ENCODE measurements around the gene TGFBI. TPM values are rescaled to one million over a fixed set of nuclear protein-coding genes. Genes with fewer than 3 reads are reported as not detected.

Gene TGFBI
- total RNA-seq, 2 donors from 2014 or later, result 158 to 173 TPM

GRCh38 chr5:136020383-136021015, 8.3 kb upstream of the TGFBI start:
- DNase-seq (ENCODE audit: low spot score), result no peak
- TF ChIP-seq CTCF (IDR thresholded peaks at IDR 0.05), result no peak
- Histone ChIP-seq H3K27ac (no peak overlapping the region), H3K9me3 (no peaks in the 10 kb centered on the region), H3K4me1 (ENCODE audit: control insufficient read depth in 1 of 2, low read depth in 2 of 2) (peaks cover 35 to 87% of the 10 kb centered on the region in 2 donors), H3K36me3 (no peaks in the 10 kb centered on the region), H3K4me3 (no peak overlapping the region), H3K27me3 (replicated peaks; ENCODE audit: insufficient read depth) (no peaks in the 10 kb centered on the region)
- ATAC-seq (ENCODE audit: insufficient number of reproducible peaks, low FRiP score, low read depth), result no peak

GRCh38 chr5:136021016-136021405, 7.8 kb upstream of the TGFBI start:
- no peaks in the 10 kb centered on the region for H3K27me3 ChIP-seq (replicated peaks; ENCODE audit: insufficient read depth)
- no peak for DNase-seq (ENCODE audit: low spot score)
- no peak overlapping the region for H3K27ac ChIP-seq
- H3K4me1 ChIP-seq (ENCODE audit: control insufficient read depth in 1 of 2, low read depth in 2 of 2), result peaks cover 37 to 87% of the 10 kb centered on the region in 2 donors
- no peaks in the 10 kb centered on the region for H3K9me3 ChIP-seq
- ATAC-seq (ENCODE audit: insufficient number of reproducible peaks, low FRiP score, low read depth), result no peak
- no peak overlapping the region for H3K4me3 ChIP-seq
- H3K36me3 ChIP-seq, result no peaks in the 10 kb centered on the region
- TF ChIP-seq CTCF (IDR thresholded peaks at IDR 0.05), result no peak

- no peaks in the 10 kb centered on the region for H3K36me3 ChIP-seq
- H3K4me1 ChIP-seq (ENCODE audit: control insufficient read depth in 1 of 2, low read depth in 2 of 2), result peaks cover 33 to 87% of the 10 kb centered on the region in 2 donors
- ATAC-seq (ENCODE audit: insufficient number of reproducible peaks, low FRiP score, low read depth) (no peak), DNase-seq (ENCODE audit: low spot score) (no peak)
- H3K27me3 ChIP-seq (replicated peaks; ENCODE audit: insufficient read depth), result no peaks in the 10 kb centered on the region
- H3K4me3 ChIP-seq, result no peak overlapping the region
- no peak for TF ChIP-seq CTCF (IDR thresholded peaks at IDR 0.05)
- no peaks in the 10 kb centered on the region for H3K9me3 ChIP-seq
- H3K27ac ChIP-seq, result no peak overlapping the region
Observed at GRCh38 chr5:136022965-136023364, 5.8 kb upstream of the TGFBI start.

GRCh38 chr5:136023958-136024541, 4.7 kb upstream of the TGFBI start:
- no peak for TF ChIP-seq CTCF (IDR thresholded peaks at IDR 0.05)
- H3K36me3 ChIP-seq, result no peaks in the 10 kb centered on the region
- DNase-seq (ENCODE audit: low spot score), result no peak
- no peaks in the 10 kb centered on the region for H3K9me3 ChIP-seq
- no peaks in the 10 kb centered on the region for H3K27me3 ChIP-seq (replicated peaks; ENCODE audit: insufficient read depth)
- H3K4me1 ChIP-seq (ENCODE audit: control insufficient read depth in 1 of 2, low read depth in 2 of 2), result peaks cover 38 to 87% of the 10 kb centered on the region in 2 donors
- peak overlapping the region in 1 of 2 donors; percentile 81 for H3K27ac ChIP-seq
- no peak for ATAC-seq (ENCODE audit: insufficient number of reproducible peaks, low FRiP score, low read depth)
- no peak overlapping the region for H3K4me3 ChIP-seq

GRCh38 chr5:136025900-136026299, 2.9 kb upstream of the TGFBI start:
- H3K4me1 ChIP-seq (ENCODE audit: control insufficient read depth in 1 of 2, low read depth in 2 of 2), result peaks cover 37 to 87% of the 10 kb centered on the region in 2 donors
- H3K27me3 ChIP-seq (replicated peaks; ENCODE audit: insufficient read depth), result no peaks in the 10 kb centered on the region
- no peak for TF ChIP-seq CTCF (IDR thresholded peaks at IDR 0.05)
- ATAC-seq (ENCODE audit: insufficient number of reproducible peaks, low FRiP score, low read depth), result peak; percentile 82
- no peaks in the 10 kb centered on the region for H3K36me3 ChIP-seq
- H3K9me3 ChIP-seq, result no peaks in the 10 kb centered on the region
- DNase-seq (ENCODE audit: low spot score), result peak; percentile 51
- H3K27ac ChIP-seq, result peak overlapping the region; percentile 72 to 81
- H3K4me3 ChIP-seq, result no peak overlapping the region

All from thoracic aorta (tissue), 2 donors.